Hepatocyte (in vitro differentiated cells): Measurements from ENCODE around the gene ADAP1. TPM values are rescaled to one million over a fixed set of nuclear protein-coding genes. Genes with fewer than 3 reads are reported as not detected.

Source experiments
- DNase-seq: peaks from one replicate; pipeline ENCODE4 v3.0.0-alpha.2; 2016; ENCODE audit warnings: low spot score
- H2AFZ ChIP-seq: fragments of 200-600 bp; sonication (generic); 2 replicates; pipeline ENCODE4 v1.6.0; 2016; ENCODE audit warnings: antibody characterized with exemption, mild to moderate bottlenecking
- H3K27ac ChIP-seq: fragments of 200-600 bp; sonication (generic); 2 replicates; pipeline ENCODE4 v1.5.1; 2016; ENCODE audit warnings: mild to moderate bottlenecking
- H3K27me3 ChIP-seq: fragments of 200-600 bp; sonication (generic); 2 replicates; pipeline ENCODE4 v1.6.1; 2016
- H3K36me3 ChIP-seq: fragments of 200-600 bp; sonication (generic); replicated peaks from 2 replicates; pipeline ENCODE4 v1.5.1; 2016; ENCODE audit warnings: low read depth; ENCODE audit not compliant: insufficient read depth
- H3K4me1 ChIP-seq: fragments of 200-600 bp; sonication (generic); 2 replicates; pipeline ENCODE4 v1.5.1; 2016; ENCODE audit warnings: mild to moderate bottlenecking, moderate library complexity; ENCODE audit not compliant: insufficient read depth
- H3K4me2 ChIP-seq: fragments of 200-600 bp; sonication (generic); 2 replicates; pipeline ENCODE4 v1.6.0; 2016
- H3K4me3 ChIP-seq: fragments of 200-600 bp; sonication (generic); 2 replicates; pipeline ENCODE4 v1.5.1; 2016; ENCODE audit warnings: mild to moderate bottlenecking
- H3K79me2 ChIP-seq: fragments of 200-600 bp; sonication (generic); 2 replicates; pipeline ENCODE4 v1.6.0; 2017; ENCODE audit warnings: mild to moderate bottlenecking
- H3K9me2 ChIP-seq: fragments of 200-600 bp; sonication (generic); replicated peaks from 2 replicates; pipeline ENCODE4 v1.6.0; 2017; ENCODE audit warnings: mild to moderate bottlenecking; ENCODE audit not compliant: insufficient read depth
- H3K9me3 ChIP-seq: fragments of 200-600 bp; sonication (generic); 2 replicates; pipeline ENCODE4 v1.5.1; 2016; ENCODE audit warnings: low read depth, mild to moderate bottlenecking
- H4K20me1 ChIP-seq: fragments of 200-600 bp; sonication (generic); 2 replicates; pipeline ENCODE4 v1.6.0; 2016; ENCODE audit warnings: mild to moderate bottlenecking; ENCODE audit not compliant: insufficient read depth, poor library complexity, severe bottlenecking
- CTCF ChIP-seq: fragments of 200-600 bp; sonication (generic); IDR thresholded peaks from 2 replicates; pipeline ENCODE4 v1.5.1; 2016; ENCODE audit warnings: antibody characterized with exemption, mild to moderate bottlenecking; ENCODE audit not compliant: poor library complexity
- EZH2 ChIP-seq: fragments of 200-600 bp; sonication (generic); IDR thresholded peaks from 2 replicates; pipeline ENCODE4 v1.6.1; 2016; ENCODE audit warnings: antibody characterized with exemption, mild to moderate bottlenecking, borderline replicate concordance
- EZH2phosphoT487 ChIP-seq: fragments of 200-600 bp; sonication (generic); IDR thresholded peaks from one replicate; pipeline ENCODE4 v1.6.1; 2018; ENCODE audit warnings: antibody characterized with exemption, mild to moderate bottlenecking, low read depth, moderate library complexity; ENCODE audit not compliant: unreplicated experiment, severe bottlenecking
- WGBS: methylation state at CpG from one replicate; pipeline ENCODE4 v1.1.6; 2016; ENCODE audit warnings: low lambda C conversion rate; ENCODE audit errors: missing lambda C conversion rate; 5-methylcytosine and 5-hydroxymethylcytosine counted together
- polyA plus RNA-seq: library from polyadenylated mRNA; unstranded; fragments of >200 nt; fragmentation: Nextera tagmentation; extraction: Ambion mirVana; gene quantifications from 2 replicates; pipeline ENCODE4 v1.2.1, GENCODE V29; 2016
- total RNA-seq: library from RNA; depleted of rRNA; stranded (reverse); fragments of >200 nt; gene quantifications from 2 replicates; pipeline ENCODE4 v1.2.3, GENCODE V29; 2014

The ADAP1 gene
- total and polyA plus RNA-seq, 2 experiments from 2014 or later, result 25.6 to 35.7 TPM

- Histone ChIP-seq H3K36me3 (no peaks in the 10 kb centered on the region), H3K4me2 (no peak overlapping the region), H3K4me3 (no peak overlapping the region), H3K9me2 (no peaks in the 10 kb centered on the region), H2AFZ (no peak overlapping the region), H4K20me1 (no peaks in the 10 kb centered on the region), H3K79me2 (no peaks in the 10 kb centered on the region), H3K27me3 (no peaks in the 10 kb centered on the region), H3K27ac (no peak overlapping the region), H3K4me1 (peaks cover 17% of the 10 kb centered on the region), H3K9me3 (no peaks in the 10 kb centered on the region)
- WGBS, result 95% methylated on average over 15 of the region's 16 CpGs
- TF ChIP-seq CTCF, result no peak
- no peak for TF ChIP-seq EZH2phosphoT487
- no peak for TF ChIP-seq EZH2
- no peak for DNase-seq
Measured at GRCh38 chr7:863106-863505, 91.4 kb downstream of the ADAP1 start.

- Histone ChIP-seq H3K27me3 (no peaks in the 10 kb centered on the region), H4K20me1 (no peaks in the 10 kb centered on the region), H2AFZ (no peak overlapping the region), H3K79me2 (no peaks in the 10 kb centered on the region), H3K4me1 (peaks cover 17% of the 10 kb centered on the region), H3K4me2 (no peak overlapping the region), H3K9me3 (no peaks in the 10 kb centered on the region), H3K9me2 (no peaks in the 10 kb centered on the region), H3K36me3 (no peaks in the 10 kb centered on the region), H3K27ac (peak overlapping the region; percentile 89), H3K4me3 (no peak overlapping the region)
- WGBS, result 84% methylated on average over 6 of the region's 6 CpGs
- no peak for DNase-seq
- no peak for TF ChIP-seq EZH2phosphoT487
- no peak for TF ChIP-seq CTCF
- TF ChIP-seq EZH2, result no peak
Measured at GRCh38 chr7:862157-862556, 92.3 kb downstream of the ADAP1 start.

GRCh38 chr7:861222-861621, 93.3 kb downstream of the ADAP1 start:
- Histone ChIP-seq H3K79me2 (no peaks in the 10 kb centered on the region), H3K9me2 (no peaks in the 10 kb centered on the region), H3K27me3 (no peaks in the 10 kb centered on the region), H3K4me3 (no peak overlapping the region), H3K36me3 (no peaks in the 10 kb centered on the region), H4K20me1 (no peaks in the 10 kb centered on the region), H3K4me2 (peak overlapping the region; percentile 54), H3K4me1 (peaks cover 17% of the 10 kb centered on the region), H2AFZ (no peak overlapping the region), H3K27ac (peak overlapping the region; percentile 89), H3K9me3 (no peaks in the 10 kb centered on the region)
- TF ChIP-seq EZH2phosphoT487 (no peak), EZH2 (no peak), CTCF (no peak)
- 65% methylated on average over 9 of the region's 9 CpGs for WGBS
- peak; percentile 76 for DNase-seq

- Histone ChIP-seq H3K4me1 (peaks cover 17% of the 10 kb centered on the region), H3K27ac (no peak overlapping the region), H3K36me3 (no peaks in the 10 kb centered on the region), H2AFZ (no peak overlapping the region), H3K27me3 (no peaks in the 10 kb centered on the region), H3K9me2 (no peaks in the 10 kb centered on the region), H3K9me3 (no peaks in the 10 kb centered on the region), H3K79me2 (no peaks in the 10 kb centered on the region), H4K20me1 (no peaks in the 10 kb centered on the region), H3K4me2 (no peak overlapping the region), H3K4me3 (no peak overlapping the region)
- 95% methylated on average over 21 of the region's 21 CpGs for WGBS
- no peak for TF ChIP-seq EZH2phosphoT487
- TF ChIP-seq CTCF, result no peak
- TF ChIP-seq EZH2, result no peak
- no peak for DNase-seq
Measured at GRCh38 chr7:860149-860548, 94.3 kb downstream of the ADAP1 start.
